ENCODE measurements around the gene SUGCT. TPM values are rescaled to one million over a fixed set of nuclear protein-coding genes. Genes with fewer than 3 reads are reported as not detected.

SUGCT gene
- total RNA-seq, 1 experiment from 2014 or later = 9.9 TPM

GRCh38 chr7:40885503-40885902, 750.7 kb downstream of the SUGCT start:
- no peaks in the 10 kb centered on the region for H3K27me3 Mint-ChIP-seq (ENCODE audit: insufficient read depth, unreplicated experiment)
- BruUV-seq (replicated peaks) = no TSS peak
- peaks cover 11% of the 10 kb centered on the region for H3K9me3 Mint-ChIP-seq (ENCODE audit: unreplicated experiment)
- no peaks in the 10 kb centered on the region for H3K9me3 ChIP-seq
- ChIA-PET CTCF (no interaction called here), POLR2A (no interaction called here)
- intact Hi-C loops (cut with micrococcal nuclease; ENCODE audit: unreplicated experiment) = no loop called here
- no peak overlapping the region for H3K27ac Mint-ChIP-seq (ENCODE audit: unreplicated experiment)
- DNase-seq = no peak
- TF ChIP-seq CTCF (IDR thresholded peaks at IDR 0.05; ENCODE audit: insufficient read depth in 1 of 2, low read depth in 1 of 2, low read length in 1 of 2, severe bottlenecking in 1 of 2, unreplicated experiment in 1 of 2) = no peak
- H3K4me1 ChIP-seq = no peaks in the 10 kb centered on the region
- H3K4me3 ChIP-seq (ENCODE audit: low read depth, low read length) = no peak overlapping the region
- H3K4me3 Mint-ChIP-seq (ENCODE audit: unreplicated experiment) = no peak overlapping the region
- no peaks in the 10 kb centered on the region for H3K27me3 ChIP-seq (replicated peaks; ENCODE audit: control insufficient read depth, insufficient read depth, low read length)
- no peaks in the 10 kb centered on the region for H3K4me1 Mint-ChIP-seq (ENCODE audit: low read depth, unreplicated experiment)
- H3K36me3 Mint-ChIP-seq (ENCODE audit: insufficient read depth, unreplicated experiment) = no peaks in the 10 kb centered on the region
- H3K36me3 ChIP-seq (ENCODE audit: control insufficient read depth, insufficient read depth, low read length) = no peaks in the 10 kb centered on the region

GRCh38 chr7:40887099-40887498, 752.3 kb downstream of the SUGCT start:
- no TSS peak for BruUV-seq (replicated peaks)
- ChIA-PET CTCF (no interaction called here), POLR2A (no interaction called here)
- intact Hi-C loops (cut with micrococcal nuclease; ENCODE audit: unreplicated experiment) = no loop called here
- H3K4me1 ChIP-seq = no peaks in the 10 kb centered on the region
- DNase-seq = no peak
- no peaks in the 10 kb centered on the region for H3K36me3 ChIP-seq (ENCODE audit: control insufficient read depth, insufficient read depth, low read length)
- H3K9me3 Mint-ChIP-seq (ENCODE audit: unreplicated experiment) = peaks cover 27% of the 10 kb centered on the region
- H3K36me3 Mint-ChIP-seq (ENCODE audit: insufficient read depth, unreplicated experiment) = peaks cover 5% of the 10 kb centered on the region
- H3K27ac Mint-ChIP-seq (ENCODE audit: unreplicated experiment) = no peak overlapping the region
- no peaks in the 10 kb centered on the region for H3K27me3 Mint-ChIP-seq (ENCODE audit: insufficient read depth, unreplicated experiment)
- H3K27me3 ChIP-seq (replicated peaks; ENCODE audit: control insufficient read depth, insufficient read depth, low read length) = no peaks in the 10 kb centered on the region
- H3K4me3 ChIP-seq (ENCODE audit: low read depth, low read length) = no peak overlapping the region
- no peak for TF ChIP-seq CTCF (IDR thresholded peaks at IDR 0.05; ENCODE audit: insufficient read depth in 1 of 2, low read depth in 1 of 2, low read length in 1 of 2, severe bottlenecking in 1 of 2, unreplicated experiment in 1 of 2)
- peaks cover 2% of the 10 kb centered on the region; the same call in 1 of the 2 replicates for H3K9me3 ChIP-seq
- no peaks in the 10 kb centered on the region for H3K4me1 Mint-ChIP-seq (ENCODE audit: low read depth, unreplicated experiment)
- no peak overlapping the region for H3K4me3 Mint-ChIP-seq (ENCODE audit: unreplicated experiment)

GRCh38 chr7:40888499-40888898, 753.7 kb downstream of the SUGCT start:
- ChIA-PET POLR2A (no interaction called here), CTCF (no interaction called here)
- H3K4me1 Mint-ChIP-seq (ENCODE audit: low read depth, unreplicated experiment) = no peaks in the 10 kb centered on the region
- Histone ChIP-seq H3K36me3 (ENCODE audit: control insufficient read depth, insufficient read depth, low read length) (no peaks in the 10 kb centered on the region), H3K9me3 (peaks cover 6% of the 10 kb centered on the region; the same call in 1 of the 2 replicates), H3K4me1 (no peaks in the 10 kb centered on the region), H3K4me3 (ENCODE audit: low read depth, low read length) (no peak overlapping the region), H3K27me3 (replicated peaks; ENCODE audit: control insufficient read depth, insufficient read depth, low read length) (no peaks in the 10 kb centered on the region)
- H3K36me3 Mint-ChIP-seq (ENCODE audit: insufficient read depth, unreplicated experiment) = peaks cover 5% of the 10 kb centered on the region
- no peak for TF ChIP-seq CTCF (IDR thresholded peaks at IDR 0.05; ENCODE audit: insufficient read depth in 1 of 2, low read depth in 1 of 2, low read length in 1 of 2, severe bottlenecking in 1 of 2, unreplicated experiment in 1 of 2)
- H3K27ac Mint-ChIP-seq (ENCODE audit: unreplicated experiment) = no peak overlapping the region
- intact Hi-C loops (cut with micrococcal nuclease; ENCODE audit: unreplicated experiment) = no loop called here
- H3K27me3 Mint-ChIP-seq (ENCODE audit: insufficient read depth, unreplicated experiment) = no peaks in the 10 kb centered on the region
- H3K9me3 Mint-ChIP-seq (ENCODE audit: unreplicated experiment) = peaks cover 32% of the 10 kb centered on the region
- no peak overlapping the region for H3K4me3 Mint-ChIP-seq (ENCODE audit: unreplicated experiment)
- BruUV-seq (replicated peaks) = no TSS peak
- DNase-seq = no peak
